Skeletal muscle cell (primary cell): ENCODE results near the gene METTL22.

Experiments
- DNase-seq: peaks from one replicate; pipeline ENCODE4 v3.0.0-alpha.2; 2010; ENCODE audit warnings: low read depth
- H3K4me3 ChIP-seq: 2 replicates; pipeline ENCODE4 v1.5.1; 2011; ENCODE audit warnings: low read depth, mild to moderate bottlenecking, control low read depth, low read length, moderate library complexity

Gene METTL22

DNA sequence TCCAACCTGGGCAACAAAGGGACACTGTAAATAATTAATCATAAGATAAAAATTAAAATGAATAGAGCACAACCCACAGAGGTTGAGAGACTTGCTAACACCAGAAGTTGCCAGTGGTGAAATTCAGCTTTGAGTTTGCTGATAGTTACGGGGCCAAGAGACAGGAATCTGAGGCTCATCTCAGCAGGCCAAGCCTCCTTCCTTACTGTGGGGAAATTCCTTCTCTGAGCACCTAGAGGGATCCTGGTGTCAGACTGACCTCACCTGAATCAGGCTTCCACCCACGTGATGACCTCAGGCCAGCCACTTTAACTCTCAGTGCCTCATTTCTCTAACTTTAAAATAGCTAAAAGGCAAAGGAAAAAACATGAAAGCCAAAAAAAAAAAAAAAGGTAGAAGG lies 57.7 kb downstream of the METTL22 start:
- no peak overlapping the region for H3K4me3 ChIP-seq
- DNase-seq = no peak

DNA sequence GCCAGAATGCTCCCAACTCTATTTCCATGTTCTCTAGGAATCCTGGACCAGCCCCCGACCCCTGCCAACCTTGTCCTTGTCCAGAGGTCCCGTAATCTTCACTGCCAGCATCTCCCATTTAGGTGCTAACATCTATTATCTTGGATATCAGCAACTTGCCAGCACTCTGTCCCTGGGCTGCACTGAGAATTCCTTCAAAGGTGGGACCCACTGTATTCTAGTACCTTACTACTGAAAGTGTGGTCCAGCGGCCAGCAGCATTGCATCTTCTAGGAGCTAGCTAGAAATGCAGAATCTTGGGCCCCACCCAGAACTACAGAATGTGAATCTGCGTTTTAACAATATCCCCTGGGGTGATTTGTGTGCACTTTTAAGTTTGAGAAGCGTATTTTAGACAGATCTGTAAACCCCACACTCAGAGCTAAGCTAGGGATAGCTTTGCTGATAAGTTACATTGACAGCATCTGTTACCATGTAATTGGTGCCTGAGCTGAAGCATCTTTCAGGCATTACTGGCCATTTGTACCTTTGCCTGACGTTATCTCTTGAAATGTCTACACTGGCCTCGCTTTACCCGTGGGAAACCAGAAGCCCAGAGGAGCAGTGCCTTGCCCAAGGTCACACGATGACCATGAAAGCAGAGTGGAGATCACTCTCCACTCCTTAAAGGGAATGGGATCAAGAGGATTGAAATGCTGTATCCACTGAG lies 61.2 kb downstream of the METTL22 start:
- no peak for DNase-seq
- H3K4me3 ChIP-seq = no peak overlapping the region

DNA sequence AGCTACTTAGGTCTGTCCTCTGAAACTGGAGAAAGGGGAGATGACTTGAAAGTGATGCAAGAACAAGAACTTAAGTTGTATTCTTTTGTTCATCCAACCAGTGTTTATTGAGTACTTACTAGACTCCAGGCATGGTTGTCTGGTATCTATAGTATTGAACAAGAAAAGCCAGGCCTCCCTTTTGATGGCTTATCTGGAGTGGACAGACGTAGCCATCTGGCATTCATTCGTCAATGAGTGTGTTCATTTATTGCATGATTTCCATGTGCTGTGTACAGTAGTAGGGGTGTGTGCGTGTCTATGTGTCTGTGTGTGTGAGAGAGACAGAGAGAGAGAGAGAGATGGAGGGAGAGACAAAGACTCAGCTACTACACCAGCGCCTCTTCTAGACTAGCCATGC lies 62.1 kb downstream of the METTL22 start:
- H3K4me3 ChIP-seq = no peak overlapping the region
- no peak for DNase-seq

DNA sequence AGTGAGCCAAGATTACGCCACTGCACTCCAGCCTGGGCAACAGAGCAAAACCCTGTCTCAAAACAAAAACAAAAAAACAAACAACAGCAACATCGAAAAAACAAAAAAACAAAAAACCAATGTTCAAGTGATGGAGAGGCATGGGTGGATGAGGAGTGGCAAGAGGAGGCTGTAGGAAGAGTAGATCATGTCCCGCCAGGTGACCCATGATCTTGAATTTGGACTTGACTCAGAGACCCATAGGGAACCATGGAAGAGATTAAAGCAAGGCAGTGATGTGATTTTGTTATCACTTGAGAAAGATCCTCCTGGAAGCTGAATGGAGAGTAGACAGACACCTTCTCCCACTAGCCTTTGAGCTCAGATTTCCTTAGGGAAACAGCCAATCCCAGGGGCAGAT lies 64.1 kb downstream of the METTL22 start:
- no peak overlapping the region for H3K4me3 ChIP-seq
- no peak for DNase-seq

DNA sequence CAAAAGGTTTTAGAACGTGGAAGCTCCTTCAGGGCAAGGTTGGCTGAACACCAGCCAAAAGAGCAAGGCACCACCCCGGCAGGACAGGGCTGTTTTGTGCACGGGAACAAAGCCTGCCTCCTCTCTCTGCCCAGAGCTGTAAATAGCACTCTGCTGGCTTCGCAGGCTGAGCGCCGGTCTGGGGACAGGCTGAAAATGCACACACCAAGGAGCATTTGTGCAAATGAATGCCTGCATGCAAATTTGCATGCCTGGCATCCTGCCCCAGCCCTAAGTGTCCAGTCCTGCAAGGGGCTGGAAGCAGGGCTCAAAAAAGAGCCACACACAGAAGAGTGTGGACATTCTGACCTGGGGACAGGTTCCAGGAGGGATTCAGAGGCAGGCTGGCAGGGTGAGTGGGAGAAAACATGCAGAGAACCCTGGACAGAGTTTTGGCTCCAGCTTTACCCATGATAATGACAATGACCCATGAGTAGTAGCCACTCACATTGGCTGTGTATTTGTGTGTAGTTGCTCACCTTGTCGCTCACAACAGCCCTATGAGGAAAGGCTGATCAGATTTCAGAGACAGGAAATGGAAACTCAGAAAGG lies 64.6 kb downstream of the METTL22 start:
- no peak overlapping the region for H3K4me3 ChIP-seq

DNA sequence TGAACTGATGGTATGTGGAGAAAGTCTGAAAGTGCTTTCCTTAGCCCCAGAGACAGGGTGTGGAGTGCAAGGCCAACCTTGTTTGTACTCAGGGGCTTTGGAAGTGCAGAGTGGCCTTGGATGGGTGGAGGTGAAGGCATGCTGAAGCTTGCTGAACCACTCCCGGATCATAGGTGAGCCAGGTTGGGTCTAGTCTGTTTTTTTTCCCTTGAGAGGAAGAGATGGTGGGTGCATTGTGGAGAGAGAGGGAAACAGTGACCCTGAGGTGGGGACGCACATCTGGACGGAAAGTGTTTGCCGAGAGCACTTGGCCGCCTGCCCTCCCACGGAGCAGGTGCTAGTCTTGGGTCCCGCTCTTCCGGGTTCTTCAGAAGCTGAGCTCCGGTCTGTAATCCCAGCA lies 65.4 kb downstream of the METTL22 start:
- H3K4me3 ChIP-seq = no peak overlapping the region
- no peak for DNase-seq

More for the DNA sequence above, 64.6 kb downstream of the METTL22 start:
- no peak for DNase-seq

DNA sequence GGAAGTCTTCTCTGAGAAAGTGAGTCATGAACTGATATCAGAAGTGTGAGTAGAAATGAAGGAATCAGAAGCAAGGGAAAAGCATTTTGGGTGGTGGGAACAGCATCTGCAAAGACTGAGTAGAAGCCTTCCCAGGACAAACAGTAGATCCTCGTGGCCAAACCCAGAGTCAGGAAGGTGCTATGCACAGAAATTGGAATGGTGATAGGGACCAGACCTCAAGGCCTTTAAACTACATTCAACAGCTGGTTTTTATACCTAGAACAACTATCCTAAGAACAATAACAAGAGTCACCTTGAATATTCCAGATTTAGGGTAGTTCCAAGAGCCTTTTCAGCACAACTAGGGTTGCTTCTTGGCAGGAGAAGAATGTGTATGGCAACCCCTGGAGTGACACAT lies 68.2 kb downstream of the METTL22 start:
- no peak overlapping the region for H3K4me3 ChIP-seq
- no peak for DNase-seq

DNA sequence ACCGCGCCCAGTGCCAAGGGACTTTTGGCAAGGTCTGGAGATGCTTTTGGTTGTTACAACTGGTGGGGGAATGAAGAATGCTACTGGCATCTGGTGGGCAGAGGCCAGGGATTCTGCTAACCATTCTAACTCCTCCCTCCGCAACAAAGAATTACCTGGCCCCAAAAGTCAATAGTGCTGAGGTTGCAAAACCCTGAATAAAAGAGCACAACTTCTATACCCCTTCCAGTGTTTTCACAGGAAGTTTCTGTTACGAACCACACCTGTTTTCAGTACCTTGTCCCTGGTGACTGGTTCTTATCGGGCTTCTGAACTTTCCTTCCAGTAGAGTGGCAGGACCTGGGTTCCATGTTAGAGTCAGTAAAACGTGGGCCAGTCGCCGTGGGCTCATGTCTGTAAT lies 70.2 kb downstream of the METTL22 start:
- no peak for DNase-seq
- H3K4me3 ChIP-seq = no peak overlapping the region

DNA sequence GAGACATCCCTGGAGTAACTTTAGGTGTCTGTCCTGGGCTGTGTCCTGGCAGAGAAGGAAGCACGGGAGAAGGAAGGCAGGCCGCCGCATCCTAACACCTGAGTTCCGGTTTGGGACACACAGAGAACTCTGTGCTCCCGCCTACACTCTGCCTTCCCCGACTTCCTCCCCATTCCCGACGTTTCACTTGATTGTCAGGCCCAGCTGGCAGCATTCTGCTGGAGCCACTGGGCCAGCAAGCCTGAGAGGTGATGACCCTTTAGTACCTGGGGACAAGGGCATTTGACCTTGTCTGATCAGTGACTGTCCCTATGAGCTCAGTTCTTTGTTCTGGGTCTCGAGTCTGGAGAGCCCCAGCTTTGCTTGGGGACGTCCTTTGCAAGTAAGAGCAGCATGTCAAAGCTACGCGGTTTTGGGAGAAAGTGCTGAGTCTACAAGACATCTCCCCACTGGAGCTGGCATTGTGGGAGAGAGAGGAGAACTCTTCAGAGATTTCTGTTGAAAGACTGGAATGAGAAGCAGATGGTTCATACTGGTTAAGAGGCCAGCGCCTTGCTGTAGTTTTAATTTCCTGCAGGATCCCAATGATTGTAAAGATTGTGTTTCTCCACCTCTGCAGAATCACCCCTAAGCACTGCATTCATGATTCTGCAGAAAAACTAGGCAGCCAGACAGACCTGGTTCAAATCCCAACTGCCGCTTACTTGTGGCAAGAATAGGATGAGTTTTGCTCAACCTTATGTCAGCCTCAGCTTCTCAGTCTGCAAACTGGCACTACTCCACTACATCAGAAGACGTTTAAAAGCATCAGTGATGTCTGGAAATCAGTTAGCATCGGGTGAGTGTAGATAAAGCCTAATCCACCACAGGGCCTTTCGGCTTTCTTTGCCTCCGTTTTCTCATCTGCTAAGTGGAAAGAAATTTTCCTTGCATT lies 73.6 kb downstream of the METTL22 start:
- no peak overlapping the region for H3K4me3 ChIP-seq
- no peak for DNase-seq

DNA sequence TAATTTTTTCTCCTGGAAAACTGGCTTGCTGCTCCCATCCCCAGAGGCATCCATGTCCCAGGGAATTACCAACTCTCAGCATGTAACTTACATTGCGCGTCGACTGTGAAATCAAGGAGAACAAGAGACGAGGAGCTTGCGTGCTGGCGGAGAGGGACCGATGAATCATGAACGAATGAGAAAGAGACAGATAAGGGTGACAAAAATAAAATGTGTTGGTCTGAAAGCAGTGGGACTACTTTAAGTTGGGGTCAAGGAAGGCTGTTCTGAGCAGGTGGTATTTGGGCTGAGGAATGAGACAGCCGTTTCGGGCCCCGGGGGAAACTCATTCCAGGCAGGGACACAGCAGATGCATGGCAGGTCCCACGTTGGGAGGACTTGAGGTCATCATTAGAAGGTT lies 75.4 kb downstream of the METTL22 start:
- no peak overlapping the region for H3K4me3 ChIP-seq
- DNase-seq = no peak

DNA sequence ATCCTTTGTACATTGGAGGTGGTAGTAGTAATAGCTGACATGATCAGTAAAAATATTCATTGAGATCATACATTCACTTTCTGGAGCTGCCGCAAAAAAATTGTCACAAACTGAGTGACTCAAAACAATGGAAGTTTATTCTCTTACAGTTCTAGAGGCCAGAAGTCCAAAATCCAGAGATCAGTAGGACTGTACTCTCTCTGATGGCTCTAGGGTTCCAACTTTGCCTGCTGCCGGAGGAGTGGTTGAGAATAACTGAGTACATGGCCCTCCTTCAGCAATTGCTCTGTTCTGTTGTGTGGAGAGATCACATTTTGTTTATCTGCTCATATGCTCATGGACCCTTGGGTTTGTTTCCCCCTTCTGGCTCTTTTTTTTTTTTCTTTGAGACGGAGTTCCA lies 76.5 kb downstream of the METTL22 start:
- no peak overlapping the region for H3K4me3 ChIP-seq
- no peak for DNase-seq
